GM06990 (cell line): ENCODE results near the gene STK32B.
"Not testable (repeated sequence)": the region's sequence is repeated elsewhere in the genome, so short reads cannot be mapped to it uniquely, and the experiment has no call there.

ENCODE experiments used
- DNase-seq: peaks from one replicate; pipeline ENCODE4 v3.0.0-alpha.2; 2011; ENCODE audit not compliant: insufficient read length; ENCODE audit errors: extremely low read depth
- H3K27me3 ChIP-seq: replicated peaks from 2 replicates; pipeline ENCODE4 v1.6.0; 2011; ENCODE audit warnings: low read length; ENCODE audit not compliant: control insufficient read depth, insufficient read depth
- H3K36me3 ChIP-seq: 2 replicates; pipeline ENCODE4 v1.5.1; 2011; ENCODE audit warnings: low read length; ENCODE audit not compliant: control insufficient read depth, insufficient read depth
- H3K4me3 ChIP-seq: replicated peaks from 2 replicates; pipeline ENCODE4 v1.5.1; 2011; ENCODE audit warnings: low read depth, mild to moderate bottlenecking, control low read depth, low read length
- TF ChIP-seq, protein P1 (sequence below): IDR thresholded peaks from 2 replicates; pipeline ENCODE4 v1.5.1; 2011; ENCODE audit warnings: low read length, control low read depth, mild to moderate bottlenecking, inconsistent platforms; ENCODE audit not compliant: insufficient read depth, poor library complexity, severe bottlenecking

Gene STK32B

GRCh38 chr4:5051278-5052203, at the start of gene STK32B:
TSS of gene STK32B (plus strand) at chr4:5051480.
- Histone ChIP-seq H3K36me3 (no peaks in the 10 kb centered on the region), H3K27me3 (0 out of 2 replicates have a peak, but pooled peaks cover 3% of the 10 kb centered on the region), H3K4me3 (no peak within 1 kb of the TSS)
- TF ChIP-seq, protein P1, sequence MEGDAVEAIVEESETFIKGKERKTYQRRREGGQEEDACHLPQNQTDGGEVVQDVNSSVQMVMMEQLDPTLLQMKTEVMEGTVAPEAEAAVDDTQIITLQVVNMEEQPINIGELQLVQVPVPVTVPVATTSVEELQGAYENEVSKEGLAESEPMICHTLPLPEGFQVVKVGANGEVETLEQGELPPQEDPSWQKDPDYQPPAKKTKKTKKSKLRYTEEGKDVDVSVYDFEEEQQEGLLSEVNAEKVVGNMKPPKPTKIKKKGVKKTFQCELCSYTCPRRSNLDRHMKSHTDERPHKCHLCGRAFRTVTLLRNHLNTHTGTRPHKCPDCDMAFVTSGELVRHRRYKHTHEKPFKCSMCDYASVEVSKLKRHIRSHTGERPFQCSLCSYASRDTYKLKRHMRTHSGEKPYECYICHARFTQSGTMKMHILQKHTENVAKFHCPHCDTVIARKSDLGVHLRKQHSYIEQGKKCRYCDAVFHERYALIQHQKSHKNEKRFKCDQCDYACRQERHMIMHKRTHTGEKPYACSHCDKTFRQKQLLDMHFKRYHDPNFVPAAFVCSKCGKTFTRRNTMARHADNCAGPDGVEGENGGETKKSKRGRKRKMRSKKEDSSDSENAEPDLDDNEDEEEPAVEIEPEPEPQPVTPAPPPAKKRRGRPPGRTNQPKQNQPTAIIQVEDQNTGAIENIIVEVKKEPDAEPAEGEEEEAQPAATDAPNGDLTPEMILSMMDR, result no peak
- peak; percentile 12 for DNase-seq

- DNase-seq, H3K27me3 ChIP-seq, H3K4me3 ChIP-seq: not testable (repeated sequence)
Observed at GRCh38 chr4:5001641-5002040, 49.6 kb upstream of the STK32B start.

GRCh38 chr4:5003372-5003857, 47.9 kb upstream of the STK32B start:
- Histone ChIP-seq H3K36me3 (no peaks in the 10 kb centered on the region), H3K4me3 (no peak overlapping the region), H3K27me3 (peaks cover 1% of the 10 kb centered on the region)
- TF ChIP-seq, protein P1, result no peak
- DNase-seq, result no peak

More at GRCh38 chr4:5001641-5002040, 49.6 kb upstream of the STK32B start:
- H3K36me3 ChIP-seq, result not testable (repeated sequence)

GRCh38 chr4:5003918-5004317, 47.4 kb upstream of the STK32B start:
- Histone ChIP-seq H3K36me3 (no peaks in the 10 kb centered on the region), H3K4me3 (no peak overlapping the region), H3K27me3 (peaks cover 1% of the 10 kb centered on the region)
- TF ChIP-seq, protein P1, result no peak
- no peak for DNase-seq

DNA sequence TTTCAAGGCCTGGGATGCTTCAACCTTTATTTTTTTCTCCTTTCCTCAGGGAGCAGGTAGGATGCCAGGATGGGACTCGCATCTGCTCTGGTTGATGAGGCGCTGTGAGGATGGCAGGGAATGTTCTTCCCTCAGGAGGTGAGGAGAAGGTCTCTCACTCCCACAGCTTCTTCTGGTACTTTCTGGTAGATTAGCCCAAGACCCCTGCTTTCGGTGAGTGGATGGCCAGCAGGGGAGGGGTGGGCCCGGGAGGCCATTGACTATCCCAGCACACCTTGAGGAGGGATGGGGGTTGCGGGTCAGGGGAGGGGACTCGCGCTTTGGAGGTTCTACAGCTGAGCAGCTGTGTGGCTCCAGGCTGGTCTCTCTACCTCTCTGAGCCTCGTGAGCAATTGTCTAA, 46.8 kb upstream of the STK32B start:
- H3K36me3 ChIP-seq, result no peaks in the 10 kb centered on the region
- peaks cover 1% of the 10 kb centered on the region for H3K27me3 ChIP-seq
- DNase-seq, result no peak
- TF ChIP-seq, protein P1, result no peak
- H3K4me3 ChIP-seq, result no peak overlapping the region

DNA sequence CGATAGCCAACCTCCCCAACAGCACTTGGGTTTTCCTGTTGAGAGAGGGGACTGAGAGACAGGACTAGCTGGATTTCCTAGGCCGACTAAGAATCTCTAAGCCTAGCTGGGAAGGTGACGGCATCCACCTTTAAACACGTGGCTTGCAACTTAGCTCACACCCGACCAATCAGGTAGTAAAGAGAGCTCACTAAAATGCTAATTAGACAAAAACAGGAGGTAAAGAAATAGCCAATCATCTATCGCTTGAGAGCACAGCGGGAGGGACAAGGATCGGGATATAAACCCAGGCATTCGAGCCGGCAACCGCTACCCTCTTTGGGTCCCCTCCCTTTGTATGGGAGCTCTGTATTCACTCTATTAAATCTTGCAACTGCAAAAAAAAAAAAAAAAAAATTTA, 44.3 kb upstream of the STK32B start:
- H3K36me3 ChIP-seq, H3K4me3 ChIP-seq, DNase-seq, H3K27me3 ChIP-seq: not testable (repeated sequence)
